Measurements from ENCODE around the gene BNIPL. TPM values are rescaled to one million over a fixed set of nuclear protein-coding genes. Genes with fewer than 3 reads are reported as not detected.

The BNIPL gene
- total RNA-seq = under 1 TPM in 5 of 6 experiments, not detected in 1; 0.12 to 0.76 (median 0.42) TPM
- long read RNA-seq = 0 reads

GRCh38 chr1:151036356-151036755 lies at the start of gene BNIPL:
Gene BNIPL (plus strand): TSS chr1:151036586. CDS start chr1:151036726, 140 bp downstream.
- DNase-seq (no peak), ATAC-seq (no peak)
- H3K4me3 ChIP-seq = no peak within 1 kb of the TSS
- intact Hi-C loops (cut with DNase I) = no loop called here
- H3K4me1 ChIP-seq = no peaks in the 10 kb centered on the region
- peaks cover 0 to 20% (median 8%) of the 10 kb centered on the region in 4 donors for H3K36me3 ChIP-seq
- no peaks in the 10 kb centered on the region for H3K9me3 ChIP-seq
- TF ChIP-seq CTCF (IDR thresholded peaks at IDR 0.05) = no peak
- TF ChIP-seq POLR2A (IDR thresholded peaks at IDR 0.05) = no peak
- no peak within 1 kb of the TSS for H3K27ac ChIP-seq
- H3K27me3 ChIP-seq = no peaks in the 10 kb centered on the region
- WGBS (ENCODE audit: insufficient coverage, low coverage, low lambda C conversion rate, missing lambda C conversion rate) = 0% methylated on average over 1 of the region's 2 CpGs

GRCh38 chr1:150987924-150988323 lies 48.5 kb upstream of the BNIPL start:
- H3K4me3 ChIP-seq = no peak overlapping the region
- H3K27me3 ChIP-seq = no peaks in the 10 kb centered on the region
- no peaks in the 10 kb centered on the region for H3K9me3 ChIP-seq
- WGBS (ENCODE audit: insufficient coverage, low coverage, low lambda C conversion rate, missing lambda C conversion rate) = 70% methylated on average over 2 of the region's 7 CpGs
- peaks cover 0 to 2% (median 0%) of the 10 kb centered on the region in 4 donors for H3K4me1 ChIP-seq
- no peaks in the 10 kb centered on the region for H3K36me3 ChIP-seq
- no peak for ATAC-seq
- DNase-seq = no peak
- H3K27ac ChIP-seq = no peak overlapping the region
- TF ChIP-seq POLR2A (IDR thresholded peaks at IDR 0.05) = no peak
- TF ChIP-seq CTCF (IDR thresholded peaks at IDR 0.05) = no peak
- intact Hi-C loops (cut with DNase I) = loop anchor here in 1 of 2 donors (10.0 kb wide), 1 partner anchor 53 kb away; no protein-coding TSS in a partner anchor

GRCh38 chr1:150992626-150993025 lies 43.8 kb upstream of the BNIPL start:
- TF ChIP-seq CTCF (IDR thresholded peaks at IDR 0.05) (no peak), POLR2A (IDR thresholded peaks at IDR 0.05) (no peak)
- Histone ChIP-seq H3K27ac (no peak overlapping the region), H3K4me3 (no peak overlapping the region), H3K27me3 (no peaks in the 10 kb centered on the region), H3K4me1 (no peaks in the 10 kb centered on the region), H3K9me3 (no peaks in the 10 kb centered on the region), H3K36me3 (peaks cover 0 to 16% (median 3%) of the 10 kb centered on the region in 4 donors)
- intact Hi-C loops (cut with DNase I) = loop anchor here in 1 of 2 donors (10.0 kb wide), 1 partner anchor 68 kb away; the partner anchor contains the start of gene SETDB1
- DNase-seq (no peak), ATAC-seq (no peak)
- 39% methylated on average over 3 of the region's 4 CpGs for WGBS (ENCODE audit: insufficient coverage, low coverage, low lambda C conversion rate, missing lambda C conversion rate)

GRCh38 chr1:150994248-150994647 lies 42.1 kb upstream of the BNIPL start:
- no peak for ATAC-seq
- H3K27me3 ChIP-seq = no peaks in the 10 kb centered on the region
- TF ChIP-seq POLR2A (IDR thresholded peaks at IDR 0.05) = no peak
- no peak for TF ChIP-seq CTCF (IDR thresholded peaks at IDR 0.05)
- no peak overlapping the region for H3K4me3 ChIP-seq
- H3K36me3 ChIP-seq = peaks cover 0 to 31% (median 10%) of the 10 kb centered on the region in 4 donors
- no peak for DNase-seq
- H3K27ac ChIP-seq = no peak overlapping the region
- H3K4me1 ChIP-seq = no peaks in the 10 kb centered on the region
- intact Hi-C loops (cut with DNase I) = loop anchor here in 1 of 2 donors (10.0 kb wide), 1 partner anchor 69 kb away; the partner anchor contains the start of gene SETDB1
- 47% methylated on average over 3 of the region's 3 CpGs for WGBS (ENCODE audit: insufficient coverage, low coverage, low lambda C conversion rate, missing lambda C conversion rate)
- H3K9me3 ChIP-seq = no peaks in the 10 kb centered on the region
